Measurements from ENCODE around the gene ZNF578. TPM values are rescaled to one million over a fixed set of nuclear protein-coding genes. Genes with fewer than 3 reads are reported as not detected.
A peak's percentile ranks its signal among the peaks of the same experiment; 100 is the strongest.

ZNF578 gene
- under 1 TPM in 2 of 4 donors, not detected in 2; 0.95 to 0.96 TPM for total RNA-seq

GRCh38 chr19:52453324-52454094 is at the start of gene ZNF578:
TSS of gene ZNF578 (plus strand) at chr19:52453553. CDS start at chr19:52501846, 48,293 bp downstream.
- intact Hi-C loops (cut with DNase I; ENCODE audit: low total_unique reads) (no loop called here), in situ Hi-C loops (cut with MboI; ENCODE audit: low pct_ligation_motif_present in 1 of 4, low pct_unique_long_range_greater_than_20kb in 1 of 4, low sequenced_read_pairs in 3 of 4) (no loop called here)
- 10 to 25% methylated on average over 3 to 47 of the region's 48 CpGs for WGBS, 2 donors (ENCODE audit: low coverage in 1 of 2)
- TF ChIP-seq POLR2AphosphoS5 (IDR thresholded peaks at IDR 0.05), result no peak
- peak; percentile 46 for DNase-seq
- H3K9me3 ChIP-seq, result peaks cover 46 to 57% of the 10 kb centered on the region in 2 donors
- H3K36me3 ChIP-seq, result peaks cover 0 to 16% (median 4%) of the 10 kb centered on the region in 4 donors
- peak within 1 kb of the TSS; percentile 33 to 65 (median 36) for H3K4me3 ChIP-seq
- H3K27ac ChIP-seq, result no peak within 1 kb of the TSS
- no peaks in the 10 kb centered on the region for H3K27me3 ChIP-seq
- H3K4me1 ChIP-seq, result peaks cover 0 to 6% (median 0%) of the 10 kb centered on the region in 4 donors

- no peak for TF ChIP-seq CTCF (IDR thresholded peaks at IDR 0.05)
- in situ Hi-C loops (cut with MboI; ENCODE audit: low pct_ligation_motif_present in 1 of 4, low pct_unique_long_range_greater_than_20kb in 1 of 4, low sequenced_read_pairs in 3 of 4) (no loop called here), intact Hi-C loops (cut with DNase I; ENCODE audit: low total_unique reads) (no loop called here)
- Histone ChIP-seq H3K4me3 (no peak overlapping the region), H3K4me1 (no peaks in the 10 kb centered on the region), H3K27ac (no peak overlapping the region), H3K9me3 (peaks cover 62 to 66% of the 10 kb centered on the region in 2 donors), H3K27me3 (no peaks in the 10 kb centered on the region), H3K36me3 (peaks cover 0 to 78% (median 32%) of the 10 kb centered on the region in 4 donors)
- 94 to 100% methylated on average over 2 to 6 of the region's 6 CpGs for WGBS, 2 donors (ENCODE audit: low coverage in 1 of 2)
- no peak for DNase-seq
Observed at GRCh38 chr19:52410276-52410675, 43.1 kb upstream of the ZNF578 start.

- DNase-seq, result no peak
- no peak for TF ChIP-seq EP300 (IDR thresholded peaks at IDR 0.05; ENCODE audit: low read depth)
- TF ChIP-seq CTCF (IDR thresholded peaks at IDR 0.05), result no peak
- no peak for TF ChIP-seq POLR2A (IDR thresholded peaks at IDR 0.05)
- TF ChIP-seq POLR2AphosphoS5 (IDR thresholded peaks at IDR 0.05), result no peak
- 95 to 98% methylated on average over 4 to 5 of the region's 5 CpGs for WGBS, 2 donors (ENCODE audit: low coverage in 1 of 2)
- no peaks in the 10 kb centered on the region for H3K4me1 ChIP-seq
- H3K27me3 ChIP-seq, result no peaks in the 10 kb centered on the region
- H3K36me3 ChIP-seq, result peaks cover 0 to 26% (median 5%) of the 10 kb centered on the region in 4 donors
- in situ Hi-C loops (cut with MboI; ENCODE audit: low pct_ligation_motif_present in 1 of 4, low pct_unique_long_range_greater_than_20kb in 1 of 4, low sequenced_read_pairs in 3 of 4), result no loop called here
- intact Hi-C loops (cut with DNase I; ENCODE audit: low total_unique reads), result no loop called here
- no peak overlapping the region for H3K4me3 ChIP-seq
- H3K9me3 ChIP-seq, result peaks cover 65 to 80% of the 10 kb centered on the region in 2 donors
- no peak overlapping the region for H3K27ac ChIP-seq
Observed at GRCh38 chr19:52415711-52416110, 37.6 kb upstream of the ZNF578 start.

GRCh38 chr19:52428937-52429336 is 24.4 kb upstream of the ZNF578 start, which contains the start of gene ZNF534:
TSS of gene ZNF534 (plus strand) at chr19:52429148. CDS start at chr19:52431475, 2,327 bp downstream.
- WGBS, 2 donors (ENCODE audit: low coverage in 1 of 2), result 90 to 100% methylated on average over 1 to 17 of the region's 27 CpGs
- Histone ChIP-seq H3K4me1 (no peaks in the 10 kb centered on the region), H3K36me3 (no peaks in the 10 kb centered on the region), H3K4me3 (no peak within 1 kb of the TSS), H3K9me3 (peaks cover 42 to 52% of the 10 kb centered on the region in 2 donors), H3K27ac (no peak within 1 kb of the TSS), H3K27me3 (no peaks in the 10 kb centered on the region)
- DNase-seq, result no peak
- intact Hi-C loops (cut with DNase I; ENCODE audit: low total_unique reads), result no loop called here
- in situ Hi-C loops (cut with MboI; ENCODE audit: low pct_ligation_motif_present in 1 of 4, low pct_unique_long_range_greater_than_20kb in 1 of 4, low sequenced_read_pairs in 3 of 4), result no loop called here
- TF ChIP-seq POLR2AphosphoS5 (IDR thresholded peaks at IDR 0.05), result no peak
- TF ChIP-seq CTCF (IDR thresholded peaks at IDR 0.05), result no peak
- TF ChIP-seq EP300 (IDR thresholded peaks at IDR 0.05; ENCODE audit: low read depth), result no peak
- no peak for TF ChIP-seq POLR2A (IDR thresholded peaks at IDR 0.05)

All from transverse colon (tissue), 4 donors.